SK-N-SH (cell line): ENCODE measurements around the gene GABRR2. TPM values are rescaled to one million over a fixed set of nuclear protein-coding genes. Genes with fewer than 3 reads are reported as not detected.

Experiments
- CTCF ChIA-PET: fragments of 300-600, 350-600 bp; formaldehyde crosslinking; extraction: SDS; loops from one replicate; lab custom pipeline; 2021; lab: Yijun Ruan, JAX
- POLR2A ChIA-PET: fragments of 350-600 bp; sonication (Branson Sonifier 250); formaldehyde crosslinking; extraction: SDS; loops from one replicate; lab custom pipeline; 2020; ENCODE audit warnings: antibody characterized with exemption, inconsistent platforms; lab: Yijun Ruan, JAX
- DNase-seq: peaks from one replicate; pipeline ENCODE4 v3.0.0; 2012
- H2AFZ ChIP-seq: fragments of 200-600 bp; sonication (generic); 2 replicates; pipeline ENCODE4 v1.8.1; 2016; ENCODE audit warnings: antibody characterized with exemption, mild to moderate bottlenecking, low read depth
- H3F3A ChIP-seq: fragments of 200-600 bp; sonication (generic); replicated peaks from 2 replicates; pipeline ENCODE3; 2016; ENCODE audit warnings: antibody characterized with exemption, mild to moderate bottlenecking; ENCODE audit not compliant: insufficient read depth
- H3K27ac ChIP-seq, 2 experiments: fragments of 200-500 bp in 1 of 2; fragments of 200-600 bp in 1 of 2; sonication (Bioruptor generic) in 1 of 2; sonication (generic), shearing (Covaris generic) in 1 of 2; 2 replicates each; pipeline versions ENCODE4 v1.5.1 to v1.6.1; 2014 to 2016; ENCODE audit warnings: low read depth in 2 of 2, inconsistent platforms in 1 of 2, low read length in 1 of 2, mild to moderate bottlenecking in 1 of 2, mixed read lengths in 1 of 2
- H3K27me3 ChIP-seq: fragments of 200-600 bp; sonication (generic), shearing (Covaris generic); 2 replicates; pipeline ENCODE4 v1.6.1; 2016; ENCODE audit warnings: mixed run types; ENCODE audit not compliant: insufficient read depth
- H3K36me3 ChIP-seq, 2 experiments: fragments of 200-500 bp in 1 of 2; fragments of 200-600 bp in 1 of 2; sonication (Bioruptor generic) in 1 of 2; sonication (generic) in 1 of 2; replicated peaks in 1 of 2; 2 replicates each; pipeline versions ENCODE3 to v1.5.1; 2014 to 2016; ENCODE audit warnings: low read length in 1 of 2, mild to moderate bottlenecking in 1 of 2; ENCODE audit not compliant: insufficient read depth in 2 of 2, control insufficient read depth in 1 of 2
- H3K4me1 ChIP-seq, 2 experiments: fragments of 200-500 bp in 1 of 2; fragments of 200-600 bp in 1 of 2; sonication (Bioruptor generic) in 1 of 2; sonication (generic), shearing (Covaris generic) in 1 of 2; 2 replicates each; pipeline versions ENCODE4 v1.5.1 to v1.6.1; 2014 to 2016; ENCODE audit warnings: low read depth in 1 of 2, low read length in 1 of 2, mixed run types in 1 of 2; ENCODE audit not compliant: insufficient read depth in 2 of 2, control insufficient read depth in 1 of 2
- H3K4me2 ChIP-seq: fragments of 200-600 bp; sonication (generic), shearing (Covaris generic); 2 replicates; pipeline ENCODE4 v1.6.1; 2017; ENCODE audit warnings: mixed run types
- H3K4me3 ChIP-seq, 2 experiments: fragments of 200-500 bp in 1 of 2; fragments of 200-600 bp in 1 of 2; sonication (Bioruptor generic) in 1 of 2; sonication (generic), shearing (Covaris generic) in 1 of 2; 2 replicates each; pipeline versions ENCODE4 v1.5.1 to v1.8.1; 2014 to 2016; ENCODE audit warnings: low read depth in 2 of 2, inconsistent platforms in 1 of 2, low read length in 1 of 2, mild to moderate bottlenecking in 1 of 2, mixed read lengths in 1 of 2, moderate library complexity in 1 of 2
- H3K79me2 ChIP-seq: fragments of 200-600 bp; sonication (generic); 2 replicates; pipeline ENCODE4 v1.8.1; 2017; ENCODE audit warnings: mild to moderate bottlenecking; ENCODE audit not compliant: insufficient read depth
- H3K9ac ChIP-seq: fragments of 200-600 bp; sonication (generic); 2 replicates; pipeline ENCODE4 v1.6.1; 2017; ENCODE audit warnings: mixed run types
- H3K9me2 ChIP-seq: fragments of 200-600 bp; sonication (generic); 2 replicates; pipeline ENCODE4 v1.6.1; 2017; ENCODE audit warnings: mixed run types
- H3K9me3 ChIP-seq: fragments of 200-600 bp; sonication (generic); 2 replicates; pipeline ENCODE4 v1.6.1; 2017; ENCODE audit warnings: mixed run types, mild to moderate bottlenecking, moderate library complexity
- H4K20me1 ChIP-seq: fragments of 200-600 bp; sonication (generic); 2 replicates; pipeline ENCODE4 v1.6.1; 2017; ENCODE audit warnings: mild to moderate bottlenecking, mixed run types; ENCODE audit not compliant: insufficient read depth
- CHD2 ChIP-seq: fragments of 150-350 bp; IDR thresholded peaks from 2 replicates; pipeline ENCODE4 v1.6.1; 2018; ENCODE audit warnings: low read length; ENCODE audit not compliant: partially characterized antibody
- CTCF ChIP-seq: fragments of 200-600 bp; sonication (generic); IDR thresholded peaks from 2 replicates; pipeline ENCODE4 v1.6.1; 2017; ENCODE audit warnings: antibody characterized with exemption, mild to moderate bottlenecking, moderate library complexity
- FOXM1 ChIP-seq: IDR thresholded peaks from 2 replicates; pipeline ENCODE4 v1.4.0; 2012; ENCODE audit warnings: low read depth, mild to moderate bottlenecking
- GABPA ChIP-seq: IDR thresholded peaks from 2 replicates; pipeline ENCODE4 v1.4.0; 2012; ENCODE audit warnings: low read depth, mild to moderate bottlenecking
- GATA2 ChIP-seq: sonication (generic); formaldehyde crosslinking; IDR thresholded peaks from 2 replicates; pipeline ENCODE4 v1.5.0; 2020; ENCODE audit warnings: mild to moderate bottlenecking, missing genetic modification reagents
- IRF3 ChIP-seq: fragments of 150-350 bp; IDR thresholded peaks from 2 replicates; pipeline ENCODE4 v1.6.1; 2016; ENCODE audit warnings: mild to moderate bottlenecking, low read depth, low read length
- JUND ChIP-seq: IDR thresholded peaks from 2 replicates; pipeline ENCODE4 v1.4.0; 2012
- MXI1 ChIP-seq: IDR thresholded peaks from 2 replicates; pipeline ENCODE4 v1.6.1; 2012; ENCODE audit warnings: mild to moderate bottlenecking, low read depth, low read length, improper control_type of control experiment
- NFIC ChIP-seq: IDR thresholded peaks from 2 replicates; pipeline ENCODE4 v1.4.0; 2012; ENCODE audit warnings: borderline replicate concordance
- RAD21 ChIP-seq: IDR thresholded peaks from 2 replicates; pipeline ENCODE4 v1.6.1; 2012; ENCODE audit warnings: mild to moderate bottlenecking, low read length
- REST ChIP-seq: IDR thresholded peaks from 2 replicates; pipeline ENCODE4 v1.6.1; 2012; ENCODE audit warnings: mild to moderate bottlenecking, low read depth, low read length, moderate library complexity
- RFX5 ChIP-seq: IDR thresholded peaks from 2 replicates; pipeline ENCODE4 v1.6.1; 2012; ENCODE audit warnings: mild to moderate bottlenecking, improper control_type of control experiment, low read length
- SIN3A ChIP-seq: IDR thresholded peaks from 2 replicates; pipeline ENCODE4 v1.6.1; 2012; ENCODE audit warnings: low read depth, mild to moderate bottlenecking, low read length, moderate library complexity, borderline replicate concordance
- SMC3 ChIP-seq: IDR thresholded peaks from 2 replicates; pipeline ENCODE4 v1.6.1; 2012; ENCODE audit warnings: low read depth, low read length, improper control_type of control experiment
- TCF12 ChIP-seq: IDR thresholded peaks from 2 replicates; pipeline ENCODE4 v1.4.0; 2012
- TEAD4 ChIP-seq: IDR thresholded peaks from 2 replicates; pipeline ENCODE4 v1.4.0; 2012; ENCODE audit warnings: mild to moderate bottlenecking, borderline replicate concordance; ENCODE audit not compliant: insufficient read depth
- USF1 ChIP-seq: IDR thresholded peaks from 2 replicates; pipeline ENCODE4 v1.4.0; 2012; ENCODE audit warnings: low read depth, borderline replicate concordance
- YY1 ChIP-seq: IDR thresholded peaks from 2 replicates; pipeline ENCODE4 v1.4.0; 2012; ENCODE audit warnings: low read depth, mild to moderate bottlenecking
- ZBTB33 ChIP-seq: IDR thresholded peaks from 2 replicates; pipeline ENCODE4 v1.4.0; 2012; ENCODE audit warnings: low read depth, borderline replicate concordance
- WGBS: methylation state at CpG from one replicate; pipeline ENCODE4 v1.1.6; 2017; ENCODE audit warnings: low lambda C conversion rate; 5-methylcytosine and 5-hydroxymethylcytosine counted together
- polyA plus RNA-seq, 3 experiments: library from polyadenylated mRNA; depleted of rRNA; stranded (reverse); fragments of >200 nt; gene quantifications; 2 replicates each; pipeline ENCODE4 v1.2.3, GENCODE V29; 2012

The GABRR2 gene
- polyA plus RNA-seq, 1 of the 3 experiments (the other 2 are of a cell fraction): 0.18 TPM

GRCh38 chr6:89311530-89311852, 3.6 kb downstream of the GABRR2 start:
- no peak overlapping the region for H3K4me2 ChIP-seq
- H3K9ac ChIP-seq: no peak overlapping the region
- no peak for DNase-seq
- ChIA-PET POLR2A (interaction anchor here (1.0 kb wide), 1 partner anchor 40 kb away, joined by 3 read pairs; no protein-coding TSS in a partner anchor), CTCF (interaction anchor here (0.6 to 2.0 kb wide), 5 partner anchors 9 to 329 kb away, joined by 3 to 7 read pairs (median 4); no protein-coding TSS in a partner anchor)
- H3K4me1 ChIP-seq: peaks cover 11 to 25% of the 10 kb centered on the region in 2 experiments
- no peak overlapping the region for H2AFZ ChIP-seq
- no peaks in the 10 kb centered on the region for H4K20me1 ChIP-seq
- H3K79me2 ChIP-seq: no peaks in the 10 kb centered on the region
- no peaks in the 10 kb centered on the region for H3K9me2 ChIP-seq
- 96% methylated on average over 4 of the region's 5 CpGs for WGBS
- H3K27ac ChIP-seq: no peak overlapping the region; a peak in 1 of 4 replicates
- TF ChIP-seq FOXM1: no peak
- no peak for TF ChIP-seq RAD21
- TF ChIP-seq TCF12: no peak
- no peak for TF ChIP-seq GATA2
- no peak for TF ChIP-seq SIN3A
- TF ChIP-seq GABPA: no peak
- TF ChIP-seq CHD2: no peak
- H3F3A ChIP-seq: peaks cover 12% of the 10 kb centered on the region
- H3K9me3 ChIP-seq: no peaks in the 10 kb centered on the region
- H3K36me3 ChIP-seq: no peaks in the 10 kb centered on the region
- no peak overlapping the region for H3K4me3 ChIP-seq
- H3K27me3 ChIP-seq: no peaks in the 10 kb centered on the region

- WGBS: 77% methylated on average over 5 of the region's 11 CpGs
- H3K4me1 ChIP-seq: peaks cover 11 to 25% of the 10 kb centered on the region in 2 experiments
- H3K9me2 ChIP-seq: no peaks in the 10 kb centered on the region
- DNase-seq: no peak
- no peaks in the 10 kb centered on the region for H3K9me3 ChIP-seq
- no peak overlapping the region for H3K4me2 ChIP-seq
- no peaks in the 10 kb centered on the region for H4K20me1 ChIP-seq
- ChIA-PET CTCF (interaction anchor here (0.6 to 2.0 kb wide), 5 partner anchors 8 to 328 kb away, joined by 3 to 7 read pairs (median 4); no protein-coding TSS in a partner anchor), POLR2A (interaction anchor here (1.0 kb wide), 1 partner anchor 41 kb away, joined by 3 read pairs; no protein-coding TSS in a partner anchor)
- no peaks in the 10 kb centered on the region; the same call in 1 of the 2 replicates for H3K27me3 ChIP-seq
- peaks cover 12% of the 10 kb centered on the region for H3F3A ChIP-seq
- H3K27ac ChIP-seq: no peak overlapping the region
- H3K79me2 ChIP-seq: no peaks in the 10 kb centered on the region
- H3K9ac ChIP-seq: no peak overlapping the region
- no peak overlapping the region for H2AFZ ChIP-seq
- no peak overlapping the region for H3K4me3 ChIP-seq
- no peaks in the 10 kb centered on the region for H3K36me3 ChIP-seq
- TF ChIP-seq JUND (no peak), SMC3 (no peak), GATA2 (no peak), TCF12 (no peak), FOXM1 (no peak), USF1 (no peak), TEAD4 (no peak), YY1 (no peak), CTCF (no peak), MXI1 (no peak), REST (no peak), IRF3 (no peak), RAD21 (no peak), RFX5 (no peak), ZBTB33 (no peak), NFIC (no peak)
Measured at GRCh38 chr6:89310929-89311328, 4.2 kb downstream of the GABRR2 start.
